Stimulated activated CD4-positive, alpha-beta T cell treated with anti-CD3 and anti-CD28 coated beads, TNF-alpha, amount 100 ng/mL, for 24 hours (primary cell): ENCODE results near the gene SEPSECS.

Experiments
- DNase-seq, 3 experiments: peaks; one replicate each; pipeline ENCODE4 v3.0.0-alpha.2; 2020; ENCODE audit warnings: low read depth in 3 of 3

Gene SEPSECS

GRCh38 chr4:25110527-25111329, 49.5 kb downstream of the SEPSECS start:
- DNase-seq: no peak

- DNase-seq: no peak
Measured at GRCh38 chr4:25109511-25109910, 50.7 kb downstream of the SEPSECS start.

DNA sequence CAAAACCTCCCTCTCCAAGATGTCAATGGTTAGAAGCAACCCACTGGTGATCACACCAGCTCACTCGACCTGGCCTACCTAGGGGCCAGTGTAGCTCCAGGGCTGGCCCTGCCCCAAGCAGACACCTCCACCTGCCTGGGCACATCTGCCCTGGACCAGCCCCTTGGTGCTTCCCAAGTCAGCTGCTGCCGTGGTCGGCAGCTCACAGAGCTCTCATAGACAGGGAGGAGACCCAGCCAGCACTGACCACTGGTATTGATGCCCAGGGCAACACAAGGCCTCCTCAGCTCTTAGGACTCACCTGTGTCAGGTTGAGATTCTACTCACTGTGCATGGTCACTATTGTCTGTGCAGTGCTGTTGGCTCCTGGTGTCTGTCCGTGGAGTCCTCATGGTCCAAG, 51.7 kb downstream of the SEPSECS start:
- no peak for DNase-seq

- DNase-seq: no peak
Measured at GRCh38 chr4:25107827-25108516, 52.3 kb downstream of the SEPSECS start.

- no peak for DNase-seq
Measured at GRCh38 chr4:25106363-25107151, 53.7 kb downstream of the SEPSECS start.

DNA sequence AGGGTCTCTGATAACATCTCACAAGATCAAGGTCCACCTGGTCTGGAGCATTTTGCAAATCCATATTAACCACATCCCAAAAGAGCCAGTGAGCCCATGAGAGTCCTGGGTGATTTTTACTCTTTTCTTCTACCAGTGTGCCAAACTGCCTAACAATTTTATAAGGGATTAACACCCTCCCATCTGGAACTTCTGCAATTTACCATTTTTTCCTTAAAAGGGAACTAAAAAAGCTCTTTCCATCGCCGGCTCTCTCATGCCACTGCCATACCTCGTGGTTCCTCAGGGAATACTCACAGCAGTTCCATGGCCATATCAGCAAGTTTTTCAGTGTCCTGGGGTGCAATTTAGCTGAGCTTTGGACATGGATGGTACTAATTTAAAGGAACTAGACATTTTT, 55.7 kb downstream of the SEPSECS start:
- DNase-seq: no peak

DNA sequence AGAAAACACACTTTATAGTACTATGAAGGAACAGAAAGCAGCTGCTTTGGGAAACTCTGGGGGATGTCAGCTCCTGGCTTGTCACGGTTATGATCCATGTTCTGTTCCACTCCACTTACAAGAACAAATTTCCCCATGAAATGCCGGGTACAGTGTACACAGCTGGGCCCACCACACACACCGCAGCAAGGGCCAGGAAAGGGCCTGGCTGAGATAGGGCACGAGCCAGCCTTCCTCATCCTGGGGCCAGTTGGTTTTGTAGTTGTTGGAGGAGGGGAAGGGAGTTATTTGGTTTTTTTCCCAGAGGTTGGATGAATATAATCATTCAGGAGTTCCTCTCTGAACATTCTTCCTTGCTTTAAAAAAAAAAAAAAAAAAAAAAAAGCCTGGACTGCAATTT, 56.8 kb downstream of the SEPSECS start:
- DNase-seq: no peak

- DNase-seq: no peak
Measured at GRCh38 chr4:25101836-25102235, 58.4 kb downstream of the SEPSECS start.

- DNase-seq: no peak
Measured at GRCh38 chr4:25100710-25101109, 59.5 kb downstream of the SEPSECS start.

GRCh38 chr4:25100021-25100555, 60.2 kb downstream of the SEPSECS start:
- no peak for DNase-seq

DNA sequence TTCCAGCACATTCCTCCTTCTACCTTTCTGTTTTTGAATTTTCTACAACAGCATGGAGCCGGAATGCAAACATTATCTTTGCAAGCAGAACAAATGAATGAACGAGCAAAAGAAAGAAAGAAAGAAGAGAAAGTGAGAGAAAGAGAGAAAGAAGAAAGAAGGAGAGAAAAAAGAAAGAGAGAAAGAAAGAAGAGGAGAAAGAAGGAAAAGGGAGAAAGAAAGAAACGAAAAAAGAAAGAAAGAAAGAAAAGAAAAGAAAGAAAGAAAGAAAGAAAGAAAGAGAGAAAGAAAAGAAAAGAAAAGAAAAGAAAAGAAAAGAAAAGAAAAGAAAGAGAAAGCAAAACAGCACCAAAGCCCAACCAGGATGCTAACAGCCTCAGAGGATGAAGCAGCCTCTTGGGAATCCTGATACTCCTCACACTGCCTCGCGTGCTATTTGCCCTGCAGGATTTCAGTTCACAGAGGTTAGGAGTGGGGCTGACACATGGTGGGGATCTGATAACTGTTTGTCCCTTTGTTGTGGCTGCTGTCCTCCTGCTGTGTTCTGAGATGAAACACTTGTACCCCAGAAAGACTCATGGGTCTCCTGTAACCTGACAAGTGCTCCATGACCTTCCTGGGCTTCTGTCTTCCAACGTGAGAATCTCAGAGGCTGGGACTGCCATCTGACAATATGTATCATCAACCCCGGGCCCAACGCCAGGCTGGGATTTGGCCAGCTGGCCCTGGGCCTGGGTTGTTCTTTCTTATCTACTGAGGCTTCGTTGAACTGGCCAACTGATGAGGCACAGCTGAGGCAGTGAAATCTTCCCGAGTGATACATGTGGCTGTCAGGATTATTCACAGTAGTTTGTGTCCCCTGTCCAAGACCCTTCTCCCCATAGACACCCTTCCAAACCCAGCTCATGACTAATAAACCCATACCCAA, 61.0 kb downstream of the SEPSECS start:
- no peak for DNase-seq

GRCh38 chr4:25096981-25097443, 63.2 kb downstream of the SEPSECS start:
- no peak for DNase-seq

- no peak for DNase-seq
Measured at GRCh38 chr4:25096251-25096980, 63.8 kb downstream of the SEPSECS start.

GRCh38 chr4:25095837-25096236, 64.4 kb downstream of the SEPSECS start:
- no peak for DNase-seq

DNA sequence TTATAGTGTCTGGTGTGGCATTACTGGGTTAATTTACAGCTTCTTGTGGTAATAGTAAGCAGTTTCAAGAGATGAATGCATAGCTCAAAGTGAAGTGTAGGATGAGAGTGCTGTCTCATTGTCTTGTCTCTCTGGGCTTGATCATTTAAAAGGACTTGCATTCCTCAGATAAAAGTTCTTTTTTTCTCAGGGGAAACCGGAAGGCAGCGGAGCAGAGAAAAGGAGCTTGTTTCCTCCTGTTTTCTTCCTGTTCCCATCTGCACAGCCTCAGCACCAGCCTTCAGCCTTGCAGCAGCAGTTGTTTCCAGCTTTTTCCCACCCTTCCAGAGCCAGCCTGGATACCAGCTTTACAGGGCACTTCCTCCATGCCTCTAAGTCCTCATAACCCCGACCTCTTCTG, 68.1 kb downstream of the SEPSECS start:
- DNase-seq: no peak

GRCh38 chr4:25090516-25090915, 69.7 kb downstream of the SEPSECS start:
- DNase-seq: no peak

GRCh38 chr4:25089051-25089763, 71.0 kb downstream of the SEPSECS start:
- DNase-seq: no peak

- DNase-seq: peak in 1 of 3 experiments; percentile 6
Measured at GRCh38 chr4:25088093-25088952, 71.9 kb downstream of the SEPSECS start.

DNA sequence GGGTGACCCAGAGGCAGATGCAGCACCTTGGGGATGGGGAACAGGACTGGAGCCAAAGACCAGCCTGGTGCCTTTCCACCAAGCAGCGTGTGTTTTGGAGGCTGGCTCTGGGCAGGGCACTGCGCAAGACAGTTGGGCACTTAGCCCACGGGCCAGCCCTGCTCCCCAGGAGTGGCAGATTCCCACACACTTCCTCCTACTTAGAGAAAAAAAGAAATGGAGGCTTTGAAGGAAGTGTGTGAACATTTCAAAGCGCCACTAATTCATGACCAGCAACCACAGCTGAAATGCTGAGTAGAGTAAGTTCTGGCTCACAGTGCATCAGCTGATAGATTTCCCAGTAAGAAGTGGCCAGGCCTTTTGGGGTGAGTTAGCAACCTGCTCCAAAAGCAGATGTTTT, 74.6 kb downstream of the SEPSECS start:
- DNase-seq: no peak
